Esophagus (tissue), 2 donors: ENCODE results near the gene SHE. TPM values are rescaled to one million over a fixed set of nuclear protein-coding genes. Genes with fewer than 3 reads are reported as not detected.
A peak's percentile ranks its signal among the peaks of the same experiment; 100 is the strongest.

Experiments
- H3K27ac ChIP-seq, 2 donors: one replicate each; pipeline ENCODE4 v1.5.1; 2013; ENCODE audit warnings: low read depth in 2 of 2, mild to moderate bottlenecking in 2 of 2, inconsistent platforms in 1 of 2, low read length in 1 of 2, moderate library complexity in 1 of 2
- H3K27me3 ChIP-seq, 2 donors: one replicate each; pipeline ENCODE4 v1.6.1; 2013; ENCODE audit warnings: low read length in 2 of 2, control low read depth in 1 of 2, mild to moderate bottlenecking in 1 of 2; ENCODE audit not compliant: insufficient read depth in 2 of 2, control insufficient read depth in 1 of 2
- H3K36me3 ChIP-seq, 2 donors: one replicate each; pipeline ENCODE4 v1.6.1; 2013; ENCODE audit warnings: low read length in 1 of 2; ENCODE audit not compliant: control insufficient read depth in 2 of 2, insufficient read depth in 2 of 2
- H3K4me1 ChIP-seq, 2 donors: one replicate each; pipeline ENCODE4 v1.6.1; 2013; ENCODE audit warnings: low read length in 1 of 2; ENCODE audit not compliant: control insufficient read depth in 2 of 2, insufficient read depth in 2 of 2
- H3K4me3 ChIP-seq, 2 donors: one replicate each; pipeline ENCODE4 v1.5.1; 2013; ENCODE audit warnings: low read length in 2 of 2, mild to moderate bottlenecking in 2 of 2, low read depth in 1 of 2, moderate library complexity in 1 of 2
- H3K9me3 ChIP-seq, 2 donors: one replicate each; pipeline ENCODE4 v1.6.1; 2013; ENCODE audit warnings: mild to moderate bottlenecking in 2 of 2, low read depth in 1 of 2, low read length in 1 of 2, moderate library complexity in 1 of 2; ENCODE audit not compliant: control insufficient read depth in 2 of 2, insufficient read depth in 1 of 2
- WGBS, 2 donors: extraction: QIAGEN DNeasy Blood & Tissue Kit; methylation state at CpG; one replicate each; pipeline ENCODE4 v1.1.7; 2013; 5-methylcytosine and 5-hydroxymethylcytosine counted together
- polyA plus RNA-seq, 2 donors: library from polyadenylated mRNA; stranded (reverse); fragments of 200-250 nt; gene quantifications; one replicate each; pipeline ENCODE4 v1.2.3, GENCODE V29; 2013
- donor health status: healthy with polysubstance abuse.
- donor health status: Bipolar disorder and iron deficiency.

The SHE gene
- polyA plus RNA-seq, 2 donors = 1.5 to 2.1 TPM

GRCh38 chr1:154431586-154432373 lies 70.4 kb downstream of the SHE start:
- H3K36me3 ChIP-seq = peaks cover 0 to 7% of the 10 kb centered on the region in 2 donors
- peaks cover 16 to 30% of the 10 kb centered on the region in 2 donors for H3K4me1 ChIP-seq
- no peak overlapping the region for H3K4me3 ChIP-seq
- no peaks in the 10 kb centered on the region for H3K9me3 ChIP-seq
- no peaks in the 10 kb centered on the region for H3K27me3 ChIP-seq
- H3K27ac ChIP-seq = peak overlapping the region; percentile 10 to 45
- 57 to 74% methylated on average over 10 of the region's 10 CpGs for WGBS, 2 donors

- 38 to 56% methylated on average over 11 of the region's 11 CpGs for WGBS, 2 donors
- Histone ChIP-seq H3K27ac (peak overlapping the region in 1 of 2 donors; percentile 26), H3K4me1 (peaks cover 16 to 26% of the 10 kb centered on the region in 2 donors), H3K9me3 (no peaks in the 10 kb centered on the region), H3K27me3 (no peaks in the 10 kb centered on the region), H3K4me3 (no peak overlapping the region), H3K36me3 (peaks cover 0 to 6% of the 10 kb centered on the region in 2 donors)
These were observed 71.3 kb downstream of the SHE start for GRCh38 chr1:154430903-154431302.

GRCh38 chr1:154429841-154430611 lies 72.2 kb downstream of the SHE start:
- 67 to 88% methylated on average over 17 of the region's 17 CpGs for WGBS, 2 donors
- Histone ChIP-seq H3K27ac (peak overlapping the region in 1 of 2 donors; percentile 24), H3K4me1 (peaks cover 16 to 24% of the 10 kb centered on the region in 2 donors)

More at GRCh38 chr1:154429841-154430611, 72.2 kb downstream of the SHE start:
- peaks cover 0 to 2% of the 10 kb centered on the region in 2 donors for H3K36me3 ChIP-seq
- no peak overlapping the region for H3K4me3 ChIP-seq
- H3K27me3 ChIP-seq = no peaks in the 10 kb centered on the region
- no peaks in the 10 kb centered on the region for H3K9me3 ChIP-seq

Other genes with a start within 250 kb of the SHE start
- gene HAX1, start 229.8 kb downstream of the SHE start, polyA plus RNA-seq = 10 to 100 TPM; 78.3 to 90.0 TPM
- under 1 TPM in 1 of 2 donors, not detected in 1; 0.02 TPM for gene AQP10, start 181.3 kb downstream of the SHE start, polyA plus RNA-seq
- gene ATP8B2, start 176.9 kb downstream of the SHE start, polyA plus RNA-seq = 1 to 10 TPM; 4.3 to 6.7 TPM
- 1 to 10 TPM; 2.7 to 3.4 TPM for gene IL6R, start 97.1 kb downstream of the SHE start, polyA plus RNA-seq
- gene TDRD10, start 193 bp downstream of the SHE start, polyA plus RNA-seq = 1 to 10 TPM; 1.3 to 1.7 TPM
- gene UBE2Q1, start 56.2 kb upstream of the SHE start, polyA plus RNA-seq = 10 to 100 TPM; 23.5 to 24.7 TPM
- under 1 TPM; 0.11 to 0.18 TPM for gene CHRNB2, start 65.4 kb upstream of the SHE start, polyA plus RNA-seq
- gene ADAR, start 105.8 kb upstream of the SHE start, polyA plus RNA-seq = 10 to 100 TPM; 13.8 to 19.9 TPM